Tibial nerve (tissue), 4 donors: ENCODE measurements around the gene PARD3B. TPM values are rescaled to one million over a fixed set of nuclear protein-coding genes. Genes with fewer than 3 reads are reported as not detected.

ENCODE experiments used
- DNase-seq, 2 donors: peaks; one replicate each; pipeline ENCODE4 v3.0.0-alpha.2; 2019; ENCODE audit warnings: low spot score in 2 of 2
- H3K27ac ChIP-seq, 4 donors: fragments of 200-600 bp; sonication (generic) in 3 of 4; one replicate each; pipeline ENCODE4 v1.5.1; 2017 to 2019; ENCODE audit warnings: mild to moderate bottlenecking in 1 of 4
- H3K27me3 ChIP-seq, 2 donors: fragments of 200-600 bp; sonication (generic) in 1 of 2; one replicate each; pipeline versions ENCODE4 v1.5.1 to v1.6.0; 2017 to 2019
- H3K36me3 ChIP-seq, 3 donors: fragments of 200-600 bp; sonication (generic); one replicate each; pipeline ENCODE4 v1.5.1; 2018 to 2019
- H3K4me1 ChIP-seq, 4 donors: fragments of 200-600 bp; sonication (generic) in 3 of 4; one replicate each; pipeline ENCODE4 v1.5.1; 2017 to 2019
- H3K4me3 ChIP-seq, 4 donors: fragments of 200-600 bp; sonication (generic) in 3 of 4; one replicate each; pipeline ENCODE4 v1.5.1; 2017 to 2019; ENCODE audit warnings: mild to moderate bottlenecking in 1 of 4, moderate library complexity in 1 of 4
- H3K9me3 ChIP-seq, 4 donors: fragments of 200-600 bp; sonication (generic) in 3 of 4; one replicate each; pipeline ENCODE4 v1.5.1; 2017 to 2019
- CTCF ChIP-seq, 5 experiments: fragments of 200-600 bp in 3 of 5; fragments of 450-650 bp in 2 of 5; sonication (generic) in 3 of 5; IDR thresholded peaks; one replicate each; pipeline ENCODE4 v1.5.1; 2016 to 2019; ENCODE audit warnings: antibody characterized with exemption in 5 of 5, mild to moderate bottlenecking in 3 of 5, moderate library complexity in 2 of 5
- EP300 ChIP-seq, 2 donors: sonication (generic); formaldehyde crosslinking; IDR thresholded peaks; one replicate each; pipeline ENCODE4 v1.6.1; 2017; ENCODE audit warnings: antibody characterized with exemption in 2 of 2, mild to moderate bottlenecking in 1 of 2
- POLR2A ChIP-seq, 2 donors: fragments of 450-650 bp; IDR thresholded peaks; one replicate each; pipeline ENCODE4 v1.6.1; 2017; ENCODE audit warnings: antibody characterized with exemption in 2 of 2, mild to moderate bottlenecking in 2 of 2, moderate library complexity in 2 of 2
- WGBS, 2 donors: methylation state at CpG; one replicate each; pipeline ENCODE4 v1.1.5; 2018; 5-methylcytosine and 5-hydroxymethylcytosine counted together
- total RNA-seq, 4 donors: library from RNA; depleted of rRNA; stranded (reverse); fragments of >200 nt; gene quantifications; one replicate each; pipeline ENCODE4 v1.1.0, GENCODE V29; 2016

PARD3B gene
- total RNA-seq, 4 donors from 2014 or later: 47.4 to 101 (median 64.8) TPM

- no peaks in the 10 kb centered on the region for H3K27me3 ChIP-seq
- no peak overlapping the region for H3K4me3 ChIP-seq
- DNase-seq: no peak
- 88 to 98% methylated on average over 2 of the region's 2 CpGs for WGBS, 2 donors
- H3K36me3 ChIP-seq: peaks cover 0 to 14% (median 0%) of the 10 kb centered on the region in 3 donors
- H3K4me1 ChIP-seq: peaks cover 0 to 14% (median 0%) of the 10 kb centered on the region in 4 donors
- H3K9me3 ChIP-seq: no peaks in the 10 kb centered on the region
- no peak overlapping the region for H3K27ac ChIP-seq
- TF ChIP-seq EP300 (IDR thresholded peaks at IDR 0.05): no peak
Observed at GRCh38 chr2:205117125-205117524, 571.9 kb downstream of the PARD3B start.

GRCh38 chr2:205119136-205119535, 573.9 kb downstream of the PARD3B start:
- no peak for DNase-seq
- no peaks in the 10 kb centered on the region for H3K9me3 ChIP-seq
- no peak overlapping the region for H3K27ac ChIP-seq
- peaks cover 0 to 10% (median 0%) of the 10 kb centered on the region in 3 donors for H3K36me3 ChIP-seq
- no peaks in the 10 kb centered on the region for H3K27me3 ChIP-seq
- TF ChIP-seq CTCF (IDR thresholded peaks at IDR 0.05) (no peak), POLR2A (IDR thresholded peaks at IDR 0.05) (no peak)
- H3K4me3 ChIP-seq: no peak overlapping the region
- peaks cover 0 to 14% (median 0%) of the 10 kb centered on the region in 4 donors for H3K4me1 ChIP-seq
- 89 to 92% methylated on average over 9 of the region's 9 CpGs for WGBS, 2 donors

GRCh38 chr2:205128726-205129125, 583.5 kb downstream of the PARD3B start:
- DNase-seq: no peak
- TF ChIP-seq EP300 (IDR thresholded peaks at IDR 0.05) (no peak), CTCF (IDR thresholded peaks at IDR 0.05) (no peak), POLR2A (IDR thresholded peaks at IDR 0.05) (no peak)

GRCh38 chr2:205129531-205129930, 584.3 kb downstream of the PARD3B start:
- H3K27ac ChIP-seq: no peak overlapping the region
- DNase-seq: no peak
- peaks cover 0 to 17% (median 0%) of the 10 kb centered on the region in 3 donors for H3K36me3 ChIP-seq
- no peak overlapping the region for H3K4me3 ChIP-seq
- no peaks in the 10 kb centered on the region for H3K27me3 ChIP-seq
- no peaks in the 10 kb centered on the region for H3K9me3 ChIP-seq
- TF ChIP-seq EP300 (IDR thresholded peaks at IDR 0.05) (no peak), POLR2A (IDR thresholded peaks at IDR 0.05) (no peak), CTCF (IDR thresholded peaks at IDR 0.05) (no peak)
- H3K4me1 ChIP-seq: peaks cover 0 to 7% (median 0%) of the 10 kb centered on the region in 4 donors
- 73 to 79% methylated on average over 5 of the region's 5 CpGs for WGBS, 2 donors

More at GRCh38 chr2:205128726-205129125, 583.5 kb downstream of the PARD3B start:
- H3K36me3 ChIP-seq: peaks cover 0 to 23% (median 0%) of the 10 kb centered on the region in 3 donors
- no peaks in the 10 kb centered on the region for H3K9me3 ChIP-seq
- no peaks in the 10 kb centered on the region for H3K27me3 ChIP-seq
- H3K27ac ChIP-seq: no peak overlapping the region
- peaks cover 0 to 7% (median 0%) of the 10 kb centered on the region in 4 donors for H3K4me1 ChIP-seq
- no peak overlapping the region for H3K4me3 ChIP-seq

- Histone ChIP-seq H3K27me3 (no peaks in the 10 kb centered on the region), H3K27ac (no peak overlapping the region), H3K4me1 (peaks cover 0 to 7% (median 0%) of the 10 kb centered on the region in 4 donors), H3K36me3 (peaks cover 0 to 14% (median 0%) of the 10 kb centered on the region in 3 donors), H3K4me3 (no peak overlapping the region), H3K9me3 (no peaks in the 10 kb centered on the region)
- no peak for TF ChIP-seq CTCF (IDR thresholded peaks at IDR 0.05)
- no peak for DNase-seq
- WGBS, 2 donors: 80 to 84% methylated on average over 4 of the region's 4 CpGs
Observed at GRCh38 chr2:205130111-205130829, 585.0 kb downstream of the PARD3B start.
